DND-41 (cell line): ENCODE results near the gene ATXN7.

Experiments
- ATAC-seq: fragments of 200-7000 bp; cut with Tn5 transposase; 3 replicates; pipeline ENCODE4 v1.9.1; 2021; ENCODE audit warnings: low read depth; ENCODE audit not compliant: insufficient read depth
- DNase-seq: peaks from one replicate; pipeline ENCODE4 v3.0.0-alpha.2; 2020
- H2AFZ ChIP-seq: 2 replicates; pipeline ENCODE4 v1.6.0; 2012; ENCODE audit warnings: low read depth, low read length
- H3K27ac ChIP-seq: 2 replicates; pipeline ENCODE4 v1.5.1; 2012; ENCODE audit warnings: low read length, inconsistent platforms
- H3K27me3 ChIP-seq: fragments of 200-600 bp; sonication (generic); 2 replicates; pipeline ENCODE4 v1.6.0; 2012; ENCODE audit warnings: low read length, mild to moderate bottlenecking, inconsistent platforms; ENCODE audit not compliant: insufficient read depth, poor library complexity
- H3K36me3 ChIP-seq: 2 replicates; pipeline ENCODE4 v1.5.1; 2012; ENCODE audit warnings: low read length, inconsistent platforms; ENCODE audit not compliant: insufficient read depth
- H3K4me1 ChIP-seq: 2 replicates; pipeline ENCODE4 v1.5.1; 2012; ENCODE audit warnings: mild to moderate bottlenecking, low read length; ENCODE audit not compliant: insufficient read depth
- H3K4me2 ChIP-seq: 2 replicates; pipeline ENCODE4 v1.6.0; 2012; ENCODE audit warnings: mild to moderate bottlenecking, moderate library complexity, low read length, inconsistent platforms; ENCODE audit not compliant: insufficient read depth
- H3K4me3 ChIP-seq, 2 experiments: fragments of 200-600 bp in 1 of 2; shearing (Covaris generic) in 1 of 2; 2 replicates each; pipeline ENCODE4 v1.5.1; 2012 to 2016; ENCODE audit warnings: inconsistent platforms in 2 of 2, low read length in 2 of 2, mild to moderate bottlenecking in 2 of 2, low read depth in 1 of 2, moderate library complexity in 1 of 2
- H3K79me2 ChIP-seq: 2 replicates; pipeline ENCODE4 v1.6.0; 2012; ENCODE audit warnings: low read length, inconsistent platforms; ENCODE audit not compliant: insufficient read depth
- H3K9ac ChIP-seq: 2 replicates; pipeline ENCODE4 v1.6.0; 2012; ENCODE audit warnings: low read depth, mild to moderate bottlenecking, inconsistent platforms, low read length, moderate library complexity
- H3K9me3 ChIP-seq: 2 replicates; pipeline ENCODE4 v1.5.1; 2012; ENCODE audit warnings: low read length, moderate library complexity, mild to moderate bottlenecking, inconsistent platforms; ENCODE audit not compliant: insufficient read depth, severe bottlenecking
- H4K20me1 ChIP-seq: 2 replicates; pipeline ENCODE4 v1.6.0; 2012; ENCODE audit warnings: low read length; ENCODE audit not compliant: insufficient read depth
- EZH2 ChIP-seq: IDR thresholded peaks from 3 replicates; pipeline ENCODE4 v1.6.1; 2012; ENCODE audit warnings: borderline replicate concordance, low read depth, mild to moderate bottlenecking, moderate library complexity, low read length, inconsistent platforms; ENCODE audit not compliant: severe bottlenecking
- TF ChIP-seq, protein P1 (sequence below): IDR thresholded peaks from 2 replicates; pipeline ENCODE4 v1.5.1; 2012; ENCODE audit warnings: borderline replicate concordance, low read length, moderate library complexity, mild to moderate bottlenecking; ENCODE audit not compliant: poor library complexity, severe bottlenecking; ENCODE audit errors: extremely low read depth

Gene ATXN7

DNA sequence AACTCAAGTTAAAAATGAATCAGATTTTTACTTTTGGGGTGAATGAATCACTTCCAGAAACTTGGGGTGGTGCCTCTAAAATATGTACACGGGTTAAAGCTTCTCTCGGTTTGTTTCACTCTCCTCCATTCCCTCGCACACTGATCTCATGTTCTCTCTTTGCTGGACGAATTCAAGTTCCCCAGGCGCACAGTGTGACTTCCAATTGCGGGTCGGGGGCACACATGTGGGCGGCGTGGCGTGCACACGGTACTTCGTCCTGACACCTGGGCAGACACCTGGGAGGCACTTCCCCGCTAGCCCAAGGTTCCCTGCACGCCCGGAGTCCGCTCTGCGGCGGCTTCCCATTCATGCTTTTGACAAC lies 47.8 kb downstream of the ATXN7 start:
- Histone ChIP-seq H3K79me2 (peaks cover 47% of the 10 kb centered on the region), H3K9ac (peak overlapping the region; percentile 79), H3K27ac (peak overlapping the region; percentile 40), H3K4me3 (peak overlapping the region; percentile 41 to 98; a peak in 3 of 4 replicates), H3K27me3 (no peaks in the 10 kb centered on the region), H4K20me1 (0 out of 2 replicates have a peak, but pooled peaks cover 3% of the 10 kb centered on the region), H2AFZ (peak overlapping the region; percentile 78), H3K36me3 (peaks cover 27% of the 10 kb centered on the region), H3K4me2 (peak overlapping the region; percentile 98), H3K9me3 (no peaks in the 10 kb centered on the region), H3K4me1 (peaks cover 38% of the 10 kb centered on the region)
- TF ChIP-seq, protein P1, sequence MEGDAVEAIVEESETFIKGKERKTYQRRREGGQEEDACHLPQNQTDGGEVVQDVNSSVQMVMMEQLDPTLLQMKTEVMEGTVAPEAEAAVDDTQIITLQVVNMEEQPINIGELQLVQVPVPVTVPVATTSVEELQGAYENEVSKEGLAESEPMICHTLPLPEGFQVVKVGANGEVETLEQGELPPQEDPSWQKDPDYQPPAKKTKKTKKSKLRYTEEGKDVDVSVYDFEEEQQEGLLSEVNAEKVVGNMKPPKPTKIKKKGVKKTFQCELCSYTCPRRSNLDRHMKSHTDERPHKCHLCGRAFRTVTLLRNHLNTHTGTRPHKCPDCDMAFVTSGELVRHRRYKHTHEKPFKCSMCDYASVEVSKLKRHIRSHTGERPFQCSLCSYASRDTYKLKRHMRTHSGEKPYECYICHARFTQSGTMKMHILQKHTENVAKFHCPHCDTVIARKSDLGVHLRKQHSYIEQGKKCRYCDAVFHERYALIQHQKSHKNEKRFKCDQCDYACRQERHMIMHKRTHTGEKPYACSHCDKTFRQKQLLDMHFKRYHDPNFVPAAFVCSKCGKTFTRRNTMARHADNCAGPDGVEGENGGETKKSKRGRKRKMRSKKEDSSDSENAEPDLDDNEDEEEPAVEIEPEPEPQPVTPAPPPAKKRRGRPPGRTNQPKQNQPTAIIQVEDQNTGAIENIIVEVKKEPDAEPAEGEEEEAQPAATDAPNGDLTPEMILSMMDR = no peak
- no peak for TF ChIP-seq EZH2
- DNase-seq = no peak
- peak; percentile 37; the same call in 2 of the 3 replicates for ATAC-seq

DNA sequence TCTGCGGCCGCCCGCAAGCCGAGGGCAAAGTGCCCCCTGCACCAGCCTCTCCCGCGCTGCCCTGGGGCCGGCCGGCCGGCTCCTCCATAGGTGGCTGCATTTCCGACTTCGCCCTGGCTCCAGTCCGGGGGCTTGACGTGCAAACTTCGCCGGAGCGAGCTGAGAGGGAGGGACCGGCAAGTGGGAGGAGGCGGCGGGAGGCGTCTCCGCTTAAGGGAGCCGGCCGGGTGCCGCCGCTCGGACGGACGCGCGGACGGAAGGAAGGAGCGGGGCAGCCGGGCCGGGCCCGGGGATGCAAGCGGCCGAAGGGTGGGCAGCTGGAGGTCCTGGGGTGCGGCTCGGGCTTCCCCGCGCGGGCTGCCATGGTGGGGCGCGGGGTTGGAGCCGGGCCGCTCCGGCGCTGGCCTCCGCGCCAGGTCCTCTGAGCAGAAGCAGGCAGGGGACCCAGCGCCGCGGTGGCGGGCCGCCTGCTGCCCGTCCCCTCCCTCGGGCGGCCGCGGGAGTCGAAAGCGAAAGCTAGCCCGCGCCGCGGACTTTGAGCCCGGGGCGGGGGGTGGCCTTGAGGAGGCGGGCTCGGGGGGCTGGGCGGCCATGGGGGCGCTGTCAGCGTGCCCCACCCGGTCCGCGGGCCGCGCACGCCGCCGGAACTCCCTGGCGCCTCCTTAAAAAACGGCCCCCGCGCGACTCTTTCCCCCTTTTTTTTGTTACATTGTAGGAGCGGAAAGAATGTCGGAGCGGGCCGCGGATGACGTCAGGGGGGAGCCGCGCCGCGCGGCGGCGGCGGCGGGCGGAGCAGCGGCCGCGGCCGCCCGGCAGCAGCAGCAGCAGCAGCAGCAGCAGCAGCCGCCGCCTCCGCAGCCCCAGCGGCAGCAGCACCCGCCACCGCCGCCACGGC lies 48.5 kb downstream of the ATXN7 start, which contains the start of gene SCAANT1:
Gene SCAANT1, minus strand, starts transcription at position 511 of the 895 bp plus-strand sequence.
- TF ChIP-seq EZH2 = no peak
- TF ChIP-seq, protein P1 = peak; percentile 6
- Histone ChIP-seq H3K27ac (peak within 1 kb of the TSS; percentile 82), H3K27me3 (no peaks in the 10 kb centered on the region), H3K79me2 (peaks cover 48% of the 10 kb centered on the region), H3K36me3 (peaks cover 34% of the 10 kb centered on the region), H2AFZ (peak within 1 kb of the TSS; percentile 78), H3K9ac (peak within 1 kb of the TSS; percentile 79), H4K20me1 (0 out of 2 replicates have a peak, but pooled peaks cover 3% of the 10 kb centered on the region), H3K4me2 (peak within 1 kb of the TSS; percentile 98), H3K4me1 (peaks cover 38% of the 10 kb centered on the region), H3K9me3 (no peaks in the 10 kb centered on the region), H3K4me3 (peak within 1 kb of the TSS; percentile 64 to 98)
- ATAC-seq (peak; percentile 75), DNase-seq (peak; percentile 85)

DNA sequence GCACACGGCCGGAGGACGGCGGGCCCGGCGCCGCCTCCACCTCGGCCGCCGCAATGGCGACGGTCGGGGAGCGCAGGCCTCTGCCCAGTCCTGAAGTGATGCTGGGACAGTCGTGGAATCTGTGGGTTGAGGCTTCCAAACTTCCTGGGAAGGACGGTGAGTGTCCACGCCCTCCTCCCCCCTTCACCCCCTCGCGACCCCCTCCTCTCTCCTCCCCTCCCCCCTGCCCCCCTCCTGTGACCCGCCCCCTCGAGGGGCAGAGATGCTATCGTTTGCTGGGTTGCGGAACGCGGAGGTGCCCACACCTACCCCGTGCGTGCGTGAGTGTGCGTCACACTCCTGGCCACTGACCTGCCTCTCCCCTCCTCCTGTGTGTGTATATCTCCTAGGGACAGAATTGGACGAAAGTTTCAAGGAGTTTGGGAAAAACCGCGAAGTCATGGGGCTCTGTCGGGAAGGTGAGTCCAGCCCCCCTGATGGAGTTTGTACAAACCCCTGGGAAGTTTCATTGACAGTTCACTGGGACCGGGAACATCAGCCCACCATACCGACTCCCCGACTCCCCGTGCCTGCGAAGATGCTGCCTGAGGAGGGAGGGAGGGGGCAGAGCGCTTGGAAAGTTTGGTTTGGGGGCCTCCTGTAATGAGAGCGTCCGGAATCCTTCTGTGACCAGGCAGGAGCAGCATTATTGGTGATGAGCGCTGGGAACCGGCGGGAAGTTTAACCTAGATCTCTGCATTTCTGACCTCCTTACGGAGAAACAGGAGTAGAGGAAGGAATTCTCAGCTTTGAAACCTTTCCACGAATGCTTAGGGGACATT lies 49.3 kb downstream of the ATXN7 start:
- Histone ChIP-seq H4K20me1 (peaks cover 10% of the 10 kb centered on the region; the same call in 1 of the 2 replicates), H3K9me3 (no peaks in the 10 kb centered on the region), H3K79me2 (peaks cover 54% of the 10 kb centered on the region), H3K36me3 (peaks cover 42% of the 10 kb centered on the region), H2AFZ (peak overlapping the region; percentile 78), H3K9ac (peak overlapping the region; percentile 79), H3K27ac (peak overlapping the region; percentile 82), H3K4me3 (peak overlapping the region; percentile 64 to 98), H3K27me3 (no peaks in the 10 kb centered on the region), H3K4me2 (peak overlapping the region; percentile 98), H3K4me1 (peaks cover 38% of the 10 kb centered on the region)
- peak; percentile 57 for DNase-seq
- TF ChIP-seq, protein P1 = no peak
- no peak for TF ChIP-seq EZH2
- ATAC-seq = peak; percentile 41
